NCI-H2196 (cell line): ENCODE data around the gene ZNG1E.
"Not testable (repeated sequence)": the region's sequence is repeated elsewhere in the genome, so short reads cannot be mapped to it uniquely, and the experiment has no call there.

Source experiments
- DNase-seq: peaks from one replicate; lab custom pipeline; 2025; ENCODE audit not compliant: unreplicated experiment; lab: John Stamatoyannopoulos, UW

ZNG1E gene

GRCh38 chr9:65675589-65676021 lies at the start of gene ZNG1E:
Gene ZNG1E (plus strand): TSS chr9:65675928. CDS start chr9:65675977, 49 bp downstream.
- not testable (repeated sequence) for DNase-seq

GRCh38 chr9:65673579-65673978 lies 2.1 kb upstream of the ZNG1E start:
- not testable (repeated sequence) for DNase-seq

- not testable (repeated sequence) for DNase-seq
Observed at GRCh38 chr9:65675018-65675417, 710 bp upstream of the ZNG1E start.

- DNase-seq: not testable (repeated sequence)
Observed at GRCh38 chr9:65676389-65676788, 661 bp downstream of the ZNG1E start.

- not testable (repeated sequence) for DNase-seq
Observed at GRCh38 chr9:65678533-65678932, 2.8 kb downstream of the ZNG1E start.

- not testable (repeated sequence) for DNase-seq
Observed at GRCh38 chr9:65703550-65703949, 27.8 kb downstream of the ZNG1E start.

GRCh38 chr9:65714445-65714844 lies 38.7 kb downstream of the ZNG1E start:
- not testable (repeated sequence) for DNase-seq

- DNase-seq: not testable (repeated sequence)
Observed at GRCh38 chr9:65737096-65737564, 61.4 kb downstream of the ZNG1E start, which contains the start of gene FOXD4L4. Gene FOXD4L4 (plus strand): TSS chr9:65737146. CDS start chr9:65737146, 0 bp downstream.

- DNase-seq: not testable (repeated sequence)
Observed at GRCh38 chr9:65738133-65738532, 62.4 kb downstream of the ZNG1E start.
